H1 (cell line): Measurements from ENCODE around the gene PLIN4. TPM values are rescaled to one million over a fixed set of nuclear protein-coding genes. Genes with fewer than 3 reads are reported as not detected.

ENCODE experiments used
- BACH1 ChIP-seq: IDR thresholded peaks from 2 replicates; pipeline ENCODE4 v1.6.1; 2012; ENCODE audit warnings: low read length, improper control_type of control experiment
- EZH2 ChIP-seq: fragments of 200-600 bp; sonication (generic); IDR thresholded peaks from 2 replicates; pipeline ENCODE4 v1.7.1; 2012; ENCODE audit warnings: low read depth, mild to moderate bottlenecking, moderate library complexity, low read length, inconsistent platforms; ENCODE audit not compliant: severe bottlenecking
- GABPA ChIP-seq: IDR thresholded peaks from 2 replicates; pipeline ENCODE4 v1.6.1; 2011; ENCODE audit warnings: mild to moderate bottlenecking, low read length, moderate library complexity, borderline replicate concordance; ENCODE audit not compliant: insufficient read depth
- HDAC6 ChIP-seq: IDR thresholded peaks from one replicate; pipeline ENCODE4 v1.7.1; 2012; ENCODE audit warnings: low read depth, mild to moderate bottlenecking, inconsistent platforms, low read length, moderate library complexity
- KDM5A ChIP-seq: fragments of 200-600 bp; IDR thresholded peaks from 2 replicates; pipeline ENCODE4 v1.7.1; 2012; ENCODE audit warnings: mild to moderate bottlenecking, low read length, inconsistent platforms, mixed read lengths
- POLR2A ChIP-seq, 2 experiments: IDR thresholded peaks; 1 replicate in 1 of 2; 2 replicates in 1 of 2; pipeline ENCODE4 v1.6.1; 2011; ENCODE audit warnings: low read depth in 2 of 2, low read length in 2 of 2, mild to moderate bottlenecking in 2 of 2; ENCODE audit errors: control extremely low read depth in 1 of 2
- RNF2 ChIP-seq: fragments of 200-900, 300-1000 bp; sonication (generic); IDR thresholded peaks from 2 replicates; pipeline ENCODE4 v1.7.1; 2016; ENCODE audit warnings: borderline replicate concordance, low read depth, mild to moderate bottlenecking, antibody characterized with exemption, low read length; ENCODE audit not compliant: poor library complexity, severe bottlenecking; ENCODE audit errors: missing control alignments
- SP4 ChIP-seq: IDR thresholded peaks from 2 replicates; pipeline ENCODE4 v1.6.1; 2012; ENCODE audit warnings: low read length, inconsistent platforms
- polyA plus RNA-seq, 7 experiments: library from polyadenylated mRNA; depleted of rRNA in 3 of 7; stranded (reverse) in 5 of 7; unstranded in 2 of 7; fragments of >200 nt in 5 of 7; fragments of 200-250 nt in 2 of 7; gene quantifications; 1 replicate in 5 of 7; 2 replicates in 1 of 7; 4 replicates in 1 of 7; pipeline versions ENCODE4 v1.2.1 to v1.2.3, GENCODE V29; 2011 to 2013; ENCODE audit warnings: missing spikeins in 2 of 7, mixed read lengths in 2 of 7
- total RNA-seq: library from RNA; stranded (reverse); fragmentation: NEBNext Ultra II Directional; extraction: Animal tissue kit (Norgen Biotek cat#: 25700); gene quantifications from 2 replicates; pipeline ENCODE4 v1.2.1, GENCODE V29; 2021
- TF ChIP-seq, protein P1 (sequence below): fragments of 300-600 bp; sonication (generic); IDR thresholded peaks from 2 replicates; pipeline ENCODE4 v1.7.1; 2012; ENCODE audit warnings: low read length, moderate library complexity, mild to moderate bottlenecking, inconsistent platforms; ENCODE audit not compliant: insufficient replicate concordance
- TF ChIP-seq, protein P2 (sequence below): IDR thresholded peaks from 2 replicates; pipeline ENCODE4 v1.6.1; 2011; ENCODE audit warnings: low read length, improper control_type of control experiment

The PLIN4 gene
- total and polyA plus RNA-seq, 2 of the 8 experiments (the other 6 are each of a cell fraction or from before 2014, with no cell fraction given) = 0.35 to 0.45 TPM

DNA sequence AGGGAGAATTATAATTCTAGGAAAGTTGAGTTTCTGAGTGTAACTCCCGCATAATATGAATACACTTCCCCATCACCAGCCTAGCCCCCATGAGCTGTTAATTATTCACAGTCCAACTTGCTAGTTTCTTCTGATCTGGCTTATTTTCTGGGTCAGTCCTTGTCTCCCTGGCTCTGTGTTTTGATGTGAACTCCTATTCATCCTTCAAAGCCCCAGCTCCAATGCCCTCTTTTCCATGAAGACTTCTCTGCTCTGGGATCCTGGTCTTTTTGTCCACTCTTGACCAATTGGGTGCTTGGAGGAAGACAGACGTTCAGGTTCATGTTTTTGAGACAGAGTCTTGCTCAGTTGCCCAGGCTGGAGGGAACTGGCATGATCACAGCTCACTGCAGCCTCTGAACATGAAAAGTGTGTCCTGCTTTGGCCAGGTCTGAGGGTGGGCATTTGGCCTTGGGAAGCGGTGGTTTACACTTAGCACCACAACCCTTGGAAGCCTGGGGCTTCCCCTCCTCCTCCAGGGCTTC lies 20.9 kb upstream of the PLIN4 start (continued):
- TF ChIP-seq, protein P1, sequence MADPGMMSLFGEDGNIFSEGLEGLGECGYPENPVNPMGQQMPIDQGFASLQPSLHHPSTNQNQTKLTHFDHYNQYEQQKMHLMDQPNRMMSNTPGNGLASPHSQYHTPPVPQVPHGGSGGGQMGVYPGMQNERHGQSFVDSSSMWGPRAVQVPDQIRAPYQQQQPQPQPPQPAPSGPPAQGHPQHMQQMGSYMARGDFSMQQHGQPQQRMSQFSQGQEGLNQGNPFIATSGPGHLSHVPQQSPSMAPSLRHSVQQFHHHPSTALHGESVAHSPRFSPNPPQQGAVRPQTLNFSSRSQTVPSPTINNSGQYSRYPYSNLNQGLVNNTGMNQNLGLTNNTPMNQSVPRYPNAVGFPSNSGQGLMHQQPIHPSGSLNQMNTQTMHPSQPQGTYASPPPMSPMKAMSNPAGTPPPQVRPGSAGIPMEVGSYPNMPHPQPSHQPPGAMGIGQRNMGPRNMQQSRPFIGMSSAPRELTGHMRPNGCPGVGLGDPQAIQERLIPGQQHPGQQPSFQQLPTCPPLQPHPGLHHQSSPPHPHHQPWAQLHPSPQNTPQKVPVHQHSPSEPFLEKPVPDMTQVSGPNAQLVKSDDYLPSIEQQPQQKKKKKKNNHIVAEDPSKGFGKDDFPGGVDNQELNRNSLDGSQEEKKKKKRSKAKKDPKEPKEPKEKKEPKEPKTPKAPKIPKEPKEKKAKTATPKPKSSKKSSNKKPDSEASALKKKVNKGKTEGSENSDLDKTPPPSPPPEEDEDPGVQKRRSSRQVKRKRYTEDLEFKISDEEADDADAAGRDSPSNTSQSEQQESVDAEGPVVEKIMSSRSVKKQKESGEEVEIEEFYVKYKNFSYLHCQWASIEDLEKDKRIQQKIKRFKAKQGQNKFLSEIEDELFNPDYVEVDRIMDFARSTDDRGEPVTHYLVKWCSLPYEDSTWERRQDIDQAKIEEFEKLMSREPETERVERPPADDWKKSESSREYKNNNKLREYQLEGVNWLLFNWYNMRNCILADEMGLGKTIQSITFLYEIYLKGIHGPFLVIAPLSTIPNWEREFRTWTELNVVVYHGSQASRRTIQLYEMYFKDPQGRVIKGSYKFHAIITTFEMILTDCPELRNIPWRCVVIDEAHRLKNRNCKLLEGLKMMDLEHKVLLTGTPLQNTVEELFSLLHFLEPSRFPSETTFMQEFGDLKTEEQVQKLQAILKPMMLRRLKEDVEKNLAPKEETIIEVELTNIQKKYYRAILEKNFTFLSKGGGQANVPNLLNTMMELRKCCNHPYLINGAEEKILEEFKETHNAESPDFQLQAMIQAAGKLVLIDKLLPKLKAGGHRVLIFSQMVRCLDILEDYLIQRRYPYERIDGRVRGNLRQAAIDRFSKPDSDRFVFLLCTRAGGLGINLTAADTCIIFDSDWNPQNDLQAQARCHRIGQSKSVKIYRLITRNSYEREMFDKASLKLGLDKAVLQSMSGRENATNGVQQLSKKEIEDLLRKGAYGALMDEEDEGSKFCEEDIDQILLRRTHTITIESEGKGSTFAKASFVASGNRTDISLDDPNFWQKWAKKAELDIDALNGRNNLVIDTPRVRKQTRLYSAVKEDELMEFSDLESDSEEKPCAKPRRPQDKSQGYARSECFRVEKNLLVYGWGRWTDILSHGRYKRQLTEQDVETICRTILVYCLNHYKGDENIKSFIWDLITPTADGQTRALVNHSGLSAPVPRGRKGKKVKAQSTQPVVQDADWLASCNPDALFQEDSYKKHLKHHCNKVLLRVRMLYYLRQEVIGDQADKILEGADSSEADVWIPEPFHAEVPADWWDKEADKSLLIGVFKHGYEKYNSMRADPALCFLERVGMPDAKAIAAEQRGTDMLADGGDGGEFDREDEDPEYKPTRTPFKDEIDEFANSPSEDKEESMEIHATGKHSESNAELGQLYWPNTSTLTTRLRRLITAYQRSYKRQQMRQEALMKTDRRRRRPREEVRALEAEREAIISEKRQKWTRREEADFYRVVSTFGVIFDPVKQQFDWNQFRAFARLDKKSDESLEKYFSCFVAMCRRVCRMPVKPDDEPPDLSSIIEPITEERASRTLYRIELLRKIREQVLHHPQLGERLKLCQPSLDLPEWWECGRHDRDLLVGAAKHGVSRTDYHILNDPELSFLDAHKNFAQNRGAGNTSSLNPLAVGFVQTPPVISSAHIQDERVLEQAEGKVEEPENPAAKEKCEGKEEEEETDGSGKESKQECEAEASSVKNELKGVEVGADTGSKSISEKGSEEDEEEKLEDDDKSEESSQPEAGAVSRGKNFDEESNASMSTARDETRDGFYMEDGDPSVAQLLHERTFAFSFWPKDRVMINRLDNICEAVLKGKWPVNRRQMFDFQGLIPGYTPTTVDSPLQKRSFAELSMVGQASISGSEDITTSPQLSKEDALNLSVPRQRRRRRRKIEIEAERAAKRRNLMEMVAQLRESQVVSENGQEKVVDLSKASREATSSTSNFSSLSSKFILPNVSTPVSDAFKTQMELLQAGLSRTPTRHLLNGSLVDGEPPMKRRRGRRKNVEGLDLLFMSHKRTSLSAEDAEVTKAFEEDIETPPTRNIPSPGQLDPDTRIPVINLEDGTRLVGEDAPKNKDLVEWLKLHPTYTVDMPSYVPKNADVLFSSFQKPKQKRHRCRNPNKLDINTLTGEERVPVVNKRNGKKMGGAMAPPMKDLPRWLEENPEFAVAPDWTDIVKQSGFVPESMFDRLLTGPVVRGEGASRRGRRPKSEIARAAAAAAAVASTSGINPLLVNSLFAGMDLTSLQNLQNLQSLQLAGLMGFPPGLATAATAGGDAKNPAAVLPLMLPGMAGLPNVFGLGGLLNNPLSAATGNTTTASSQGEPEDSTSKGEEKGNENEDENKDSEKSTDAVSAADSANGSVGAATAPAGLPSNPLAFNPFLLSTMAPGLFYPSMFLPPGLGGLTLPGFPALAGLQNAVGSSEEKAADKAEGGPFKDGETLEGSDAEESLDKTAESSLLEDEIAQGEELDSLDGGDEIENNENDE = no peak
- TF ChIP-seq KDM5A = no peak
- no peak for TF ChIP-seq BACH1
- TF ChIP-seq, protein P2, sequence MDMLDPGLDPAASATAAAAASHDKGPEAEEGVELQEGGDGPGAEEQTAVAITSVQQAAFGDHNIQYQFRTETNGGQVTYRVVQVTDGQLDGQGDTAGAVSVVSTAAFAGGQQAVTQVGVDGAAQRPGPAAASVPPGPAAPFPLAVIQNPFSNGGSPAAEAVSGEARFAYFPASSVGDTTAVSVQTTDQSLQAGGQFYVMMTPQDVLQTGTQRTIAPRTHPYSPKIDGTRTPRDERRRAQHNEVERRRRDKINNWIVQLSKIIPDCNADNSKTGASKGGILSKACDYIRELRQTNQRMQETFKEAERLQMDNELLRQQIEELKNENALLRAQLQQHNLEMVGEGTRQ = no peak
- TF ChIP-seq SP4 = no peak
- no peak for TF ChIP-seq POLR2A (IDR thresholded peaks at IDR 0.05; ENCODE audit: control extremely low read depth in 1 of 2, low read depth in 2 of 2, low read length in 2 of 2)
- TF ChIP-seq RNF2 = no peak
- no peak for TF ChIP-seq EZH2
- no peak for TF ChIP-seq HDAC6
- no peak for TF ChIP-seq GABPA
